ENCODE results near the gene PCDHB13.
"Not testable (repeated sequence)": the region's sequence is repeated elsewhere in the genome, so short reads cannot be mapped to it uniquely, and the experiment has no call there.

PCDHB13 gene

DNA sequence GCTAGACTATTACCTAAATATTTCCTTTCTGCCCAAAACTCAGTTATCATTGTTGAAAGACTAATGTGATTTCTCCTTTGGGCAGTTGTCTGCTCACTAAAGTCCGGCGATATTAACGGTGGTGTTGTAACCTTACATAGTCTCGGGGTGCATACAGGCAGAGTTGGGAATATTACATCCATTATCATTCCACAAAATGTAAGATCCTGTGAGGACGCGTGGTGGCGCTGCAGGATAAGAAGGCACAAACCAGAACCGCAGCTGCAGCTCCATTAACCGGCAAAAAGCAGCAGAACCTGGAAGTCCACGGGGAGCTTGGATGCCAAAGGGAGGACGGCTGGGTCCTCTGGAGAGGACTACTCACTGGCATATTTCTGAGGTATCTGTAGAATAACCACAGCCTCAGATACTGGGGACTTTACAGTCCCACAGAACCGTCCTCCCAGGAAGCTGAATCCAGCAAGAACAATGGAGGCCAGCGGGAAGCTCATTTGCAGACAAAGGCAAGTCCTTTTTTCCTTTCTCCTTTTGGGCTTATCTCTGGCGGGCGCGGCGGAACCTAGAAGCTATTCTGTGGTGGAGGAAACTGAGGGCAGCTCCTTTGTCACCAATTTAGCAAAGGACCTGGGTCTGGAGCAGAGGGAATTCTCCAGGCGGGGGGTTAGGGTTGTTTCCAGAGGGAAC is at the start of gene PCDHB13:
TSS of gene PCDHB13 (plus strand) at position 264 of the 684 bp plus-strand sequence. CDS start at position 469, 205 bp downstream.
- peak; percentile 76 for DNase-seq

- no peak for DNase-seq
Measured at GRCh38 chr5:141172381-141173204, 41.1 kb upstream of the PCDHB13 start, which contains the start of gene PCDHB7. Gene PCDHB7, plus strand, starts transcription at chr5:141172644. Its CDS starts 192 bp downstream, at chr5:141172836.

DNA sequence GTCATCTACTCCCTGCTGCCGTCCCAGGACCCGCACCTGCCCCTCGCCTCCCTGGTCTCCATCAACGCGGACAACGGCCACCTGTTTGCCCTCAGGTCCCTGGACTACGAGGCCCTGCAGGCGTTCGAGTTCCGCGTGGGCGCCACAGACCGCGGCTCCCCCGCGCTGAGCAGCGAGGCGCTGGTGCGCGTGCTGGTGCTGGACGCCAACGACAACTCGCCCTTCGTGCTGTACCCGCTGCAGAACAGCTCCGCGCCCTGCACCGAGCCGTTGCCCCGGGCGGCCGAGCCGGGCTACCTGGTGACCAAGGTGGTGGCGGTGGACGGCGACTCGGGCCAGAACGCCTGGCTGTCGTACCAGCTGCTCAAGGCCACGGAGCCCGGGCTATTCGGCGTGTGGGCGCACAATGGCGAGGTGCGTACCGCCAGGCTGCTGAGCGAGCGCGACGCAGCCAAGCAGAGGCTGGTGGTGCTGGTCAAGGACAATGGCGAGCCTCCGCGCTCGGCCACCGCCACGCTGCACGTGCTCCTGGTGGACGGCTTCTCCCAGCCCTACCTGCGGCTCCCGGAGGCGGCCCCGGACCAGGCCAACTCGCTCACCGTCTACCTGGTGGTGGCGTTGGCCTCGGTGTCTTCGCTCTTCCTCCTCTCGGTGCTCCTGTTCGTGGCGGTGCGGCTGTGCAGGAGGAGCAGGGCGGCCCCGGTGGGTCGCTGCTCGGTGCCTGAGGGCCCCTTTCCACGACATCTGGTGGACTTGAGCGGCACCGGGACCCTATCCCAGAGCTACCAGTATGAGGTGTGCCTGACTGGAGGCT is 39.2 kb upstream of the PCDHB13 start:
- DNase-seq, result not testable (repeated sequence)

DNA sequence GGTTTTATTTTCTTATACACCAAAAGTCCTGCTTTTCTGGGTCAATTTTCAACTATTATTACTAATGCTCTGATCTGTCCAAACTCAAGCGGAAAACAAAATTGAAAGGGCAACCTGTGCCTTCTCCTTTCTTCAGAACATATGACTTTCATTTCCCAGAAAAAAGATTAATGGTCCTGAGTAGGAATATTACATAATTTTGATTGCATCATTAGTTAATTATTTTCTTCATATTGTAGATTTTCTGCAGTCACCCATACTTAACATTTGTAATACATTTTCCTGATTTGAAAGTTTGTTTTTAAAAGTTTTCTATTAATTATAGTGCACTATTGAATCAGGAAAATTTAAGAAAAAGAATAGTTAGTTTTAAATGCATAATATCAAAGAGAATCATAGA is 37.8 kb upstream of the PCDHB13 start:
- no peak for DNase-seq

GRCh38 chr5:141177577-141178191 is 36.0 kb upstream of the PCDHB13 start, which contains the start of gene PCDHB8:
Gene PCDHB8, plus strand, starts transcription at chr5:141177790. Its CDS starts 245 bp downstream, at chr5:141178035.
- peak; percentile 60 for DNase-seq

- not testable (repeated sequence) for DNase-seq
Measured at GRCh38 chr5:141179371-141179770, 34.3 kb upstream of the PCDHB13 start.

DNA sequence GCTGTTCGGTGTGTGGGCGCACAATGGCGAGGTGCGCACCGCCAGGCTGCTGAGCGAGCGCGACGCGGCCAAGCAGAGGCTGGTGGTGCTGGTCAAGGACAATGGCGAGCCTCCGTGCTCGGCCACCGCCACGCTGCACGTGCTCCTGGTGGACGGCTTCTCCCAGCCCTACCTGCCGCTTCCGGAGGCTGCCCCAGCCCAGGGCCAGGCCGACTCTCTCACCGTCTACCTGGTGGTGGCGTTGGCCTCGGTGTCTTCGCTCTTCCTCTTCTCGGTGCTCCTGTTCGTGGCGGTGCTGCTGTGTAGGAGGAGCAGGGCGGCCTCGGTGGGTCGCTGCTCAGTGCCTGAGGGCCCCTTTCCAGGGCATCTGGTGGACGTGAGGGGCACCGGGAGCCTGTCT is 33.8 kb upstream of the PCDHB13 start:
- DNase-seq, result not testable (repeated sequence)

DNA sequence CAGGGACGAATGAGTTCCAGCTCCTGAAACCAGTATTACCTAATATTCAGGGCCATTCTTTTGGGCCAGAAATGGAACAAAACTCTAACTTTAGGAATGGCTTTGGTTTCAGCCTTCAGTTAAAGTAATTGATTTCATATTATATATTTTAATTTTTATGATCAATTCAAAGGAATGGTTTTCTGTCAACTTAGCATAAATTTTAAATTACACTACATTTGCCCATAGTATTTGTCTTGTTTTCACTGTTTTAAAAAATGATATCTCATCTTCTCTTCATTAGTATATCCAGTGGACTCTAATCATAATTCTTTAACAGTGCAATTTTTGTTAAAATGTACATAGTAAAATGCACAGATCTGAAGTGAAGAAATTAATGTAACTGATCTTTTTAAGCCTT is 33.4 kb upstream of the PCDHB13 start:
- DNase-seq, result no peak

- DNase-seq, result no peak
Measured at GRCh38 chr5:141182248-141182647, 31.5 kb upstream of the PCDHB13 start, which contains the start of gene PCDHB16. Gene PCDHB16, plus strand, starts transcription at chr5:141182387. Its CDS starts 173 bp downstream, at chr5:141182560.

DNA sequence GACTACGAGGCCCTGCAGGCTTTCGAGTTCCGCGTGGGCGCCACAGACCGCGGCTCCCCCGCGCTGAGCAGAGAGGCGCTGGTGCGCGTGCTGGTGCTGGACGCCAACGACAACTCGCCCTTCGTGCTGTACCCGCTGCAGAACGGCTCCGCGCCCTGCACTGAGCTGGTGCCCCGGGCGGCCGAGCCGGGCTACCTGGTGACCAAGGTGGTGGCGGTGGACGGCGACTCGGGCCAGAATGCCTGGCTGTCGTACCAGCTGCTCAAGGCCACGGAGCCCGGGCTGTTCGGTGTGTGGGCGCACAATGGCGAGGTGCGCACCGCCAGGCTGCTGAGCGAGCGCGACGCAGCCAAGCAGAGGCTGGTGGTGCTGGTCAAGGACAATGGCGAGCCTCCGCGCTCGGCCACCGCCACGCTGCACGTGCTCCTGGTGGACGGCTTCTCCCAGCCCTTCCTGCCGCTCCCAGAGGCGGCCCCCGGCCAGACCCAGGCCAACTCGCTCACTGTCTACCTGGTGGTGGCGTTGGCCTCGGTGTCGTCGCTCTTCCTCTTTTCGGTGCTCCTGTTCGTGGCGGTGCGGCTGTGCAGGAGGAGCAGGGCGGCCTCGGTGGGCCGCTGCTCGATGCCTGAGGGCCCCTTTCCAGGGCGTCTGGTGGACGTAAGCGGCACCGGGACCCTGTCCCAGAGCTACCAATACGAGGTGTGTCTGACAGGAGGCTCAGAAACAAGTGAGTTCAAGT is 29.4 kb upstream of the PCDHB13 start:
- not testable (repeated sequence) for DNase-seq

DNA sequence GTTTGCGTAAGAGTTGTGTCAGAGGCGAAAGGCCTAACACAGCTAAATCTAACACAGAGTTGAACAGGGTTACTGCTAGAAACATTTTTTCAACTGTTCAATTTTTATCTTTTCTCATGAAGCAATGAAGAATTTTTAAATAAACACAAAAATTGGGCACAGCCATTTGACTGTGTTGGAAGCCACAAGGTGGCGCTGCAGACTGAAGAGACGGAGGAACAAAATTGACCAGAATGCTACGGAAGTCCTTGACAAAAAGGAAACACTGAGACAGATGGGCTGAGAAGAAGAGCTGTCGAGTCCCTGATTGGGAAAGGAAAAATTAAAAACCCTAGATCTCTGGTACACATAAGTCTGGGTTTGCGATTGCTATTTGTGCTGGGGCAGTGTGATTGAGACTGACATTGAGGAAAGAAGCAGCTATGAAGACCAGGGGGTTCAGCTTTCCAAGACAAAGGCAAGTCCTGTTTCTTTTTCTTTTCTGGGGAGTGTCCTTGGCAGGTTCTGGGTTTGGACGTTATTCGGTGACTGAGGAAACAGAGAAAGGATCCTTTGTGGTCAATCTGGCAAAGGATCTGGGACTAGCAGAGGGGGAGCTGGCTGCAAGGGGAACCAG is 26.7 kb upstream of the PCDHB13 start, which contains the start of gene PCDHB9:
TSS of gene PCDHB9 (plus strand) at position 265 of the 616 bp plus-strand sequence. CDS start at position 423, 158 bp downstream.
- no peak for DNase-seq

DNA sequence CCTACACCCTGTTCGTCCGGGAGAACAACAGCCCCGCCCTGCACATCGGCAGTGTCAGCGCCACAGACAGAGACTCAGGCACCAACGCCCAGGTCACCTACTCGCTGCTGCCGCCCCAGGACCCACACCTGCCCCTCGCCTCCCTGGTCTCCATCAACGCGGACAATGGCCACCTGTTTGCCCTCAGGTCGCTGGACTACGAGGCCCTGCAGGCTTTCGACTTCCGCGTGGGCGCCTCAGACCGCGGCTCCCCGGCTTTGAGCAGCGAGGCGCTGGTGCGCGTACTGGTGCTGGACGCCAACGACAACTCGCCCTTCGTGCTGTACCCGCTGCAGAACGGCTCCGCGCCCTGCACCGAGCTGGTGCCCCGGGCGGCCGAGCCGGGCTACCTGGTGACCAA is 25.0 kb upstream of the PCDHB13 start:
- not testable (repeated sequence) for DNase-seq

DNA sequence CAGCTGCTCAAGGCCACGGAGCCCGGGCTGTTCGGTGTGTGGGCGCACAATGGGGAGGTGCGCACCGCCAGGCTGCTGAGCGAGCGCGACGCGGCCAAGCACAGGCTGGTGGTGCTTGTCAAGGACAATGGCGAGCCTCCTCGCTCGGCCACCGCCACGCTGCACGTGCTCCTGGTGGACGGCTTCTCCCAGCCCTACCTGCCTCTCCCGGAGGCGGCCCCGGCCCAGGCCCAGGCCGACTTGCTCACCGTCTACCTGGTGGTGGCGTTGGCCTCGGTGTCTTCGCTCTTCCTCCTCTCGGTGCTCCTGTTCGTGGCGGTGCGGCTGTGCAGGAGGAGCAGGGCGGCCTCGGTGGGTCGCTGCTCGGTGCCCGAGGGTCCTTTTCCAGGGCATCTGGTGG is 24.6 kb upstream of the PCDHB13 start:
- not testable (repeated sequence) for DNase-seq

DNA sequence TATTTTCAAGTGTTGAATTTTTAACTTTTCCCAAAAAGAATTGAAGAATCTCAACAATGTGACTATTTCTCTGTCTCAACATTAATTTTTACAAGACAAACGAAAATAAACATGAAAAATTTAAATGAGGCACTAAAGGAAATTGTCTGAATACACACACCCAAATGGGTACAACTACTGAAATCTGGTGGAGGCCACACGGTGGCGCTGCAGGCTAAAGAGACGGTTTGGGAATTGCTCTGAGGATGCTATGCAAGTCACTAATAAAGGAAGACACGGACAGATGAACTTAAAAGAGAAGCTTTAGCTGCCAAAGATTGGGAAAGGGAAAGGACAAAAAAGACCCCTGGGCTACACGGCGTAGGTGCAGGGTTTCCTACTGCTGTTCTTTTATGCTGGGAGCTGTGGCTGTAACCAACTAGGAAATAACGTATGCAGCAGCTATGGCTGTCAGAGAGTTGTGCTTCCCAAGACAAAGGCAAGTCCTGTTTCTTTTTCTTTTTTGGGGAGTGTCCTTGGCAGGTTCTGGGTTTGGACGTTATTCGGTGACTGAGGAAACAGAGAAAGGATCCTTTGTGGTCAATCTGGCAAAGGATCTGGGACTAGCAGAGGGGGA is 21.5 kb upstream of the PCDHB13 start, which contains the start of gene PCDHB10:
TSS of gene PCDHB10 (plus strand) at position 244 of the 616 bp plus-strand sequence. CDS start at position 444, 200 bp downstream.
- no peak for DNase-seq

GRCh38 chr5:141194332-141194731 is 19.4 kb upstream of the PCDHB13 start:
- not testable (repeated sequence) for DNase-seq

GRCh38 chr5:141196363-141196762 is 17.4 kb upstream of the PCDHB13 start:
- DNase-seq, result no peak

- DNase-seq, result peak; percentile 59
Measured at GRCh38 chr5:141199359-141200235, 14.1 kb upstream of the PCDHB13 start, which contains the start of gene PCDHB11. Gene PCDHB11, plus strand, starts transcription at chr5:141199627. Its CDS starts 148 bp downstream, at chr5:141199775.

- not testable (repeated sequence) for DNase-seq
Measured at GRCh38 chr5:141201126-141201525, 12.6 kb upstream of the PCDHB13 start.

DNA sequence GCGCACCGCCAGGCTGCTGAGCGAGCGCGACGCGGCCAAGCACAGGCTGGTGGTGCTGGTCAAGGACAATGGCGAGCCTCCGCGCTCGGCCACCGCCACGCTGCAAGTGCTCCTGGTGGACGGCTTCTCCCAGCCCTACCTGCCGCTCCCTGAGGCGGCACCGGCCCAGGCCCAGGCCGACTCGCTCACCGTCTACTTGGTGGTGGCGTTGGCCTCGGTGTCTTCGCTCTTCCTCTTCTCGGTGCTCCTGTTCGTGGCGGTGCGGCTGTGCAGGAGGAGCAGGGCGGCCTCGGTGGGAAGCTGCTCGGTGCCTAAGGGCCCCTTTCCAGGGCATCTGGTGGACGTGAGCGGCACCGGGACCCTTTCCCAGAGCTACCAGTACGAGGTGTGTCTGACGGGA is 12.1 kb upstream of the PCDHB13 start:
- DNase-seq, result not testable (repeated sequence)

Measured in NCI-H1436 (cell line).